OCI-M2 (cell line): ENCODE data around the gene IFT74.
A peak's percentile ranks its signal among the peaks of the same experiment; 100 is the strongest.

Experiments used
- DNase-seq: peaks from one replicate; lab custom pipeline; 2025; ENCODE audit not compliant: unreplicated experiment; lab: John Stamatoyannopoulos, UW

The IFT74 gene

DNA sequence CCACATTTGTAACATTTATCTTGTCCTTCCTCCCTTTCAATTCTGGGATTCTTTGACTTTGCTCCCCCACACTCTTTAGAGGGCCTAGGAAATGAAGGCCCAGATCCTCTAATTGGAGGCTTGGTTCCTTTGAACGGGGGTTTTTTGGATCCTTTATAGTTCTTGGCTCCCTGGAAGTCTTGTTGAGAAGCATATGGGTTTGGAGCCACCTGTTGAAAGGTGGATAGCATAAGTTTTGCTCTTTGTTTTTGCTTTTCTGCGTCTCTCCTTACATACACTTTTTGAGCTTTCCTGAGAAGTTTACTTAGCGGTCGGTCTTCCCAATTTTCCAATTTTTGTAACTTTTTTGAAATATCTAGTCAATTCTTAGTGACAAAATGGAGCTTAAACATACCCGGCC lies 17.8 kb downstream of the IFT74 start:
- no peak for DNase-seq

DNA sequence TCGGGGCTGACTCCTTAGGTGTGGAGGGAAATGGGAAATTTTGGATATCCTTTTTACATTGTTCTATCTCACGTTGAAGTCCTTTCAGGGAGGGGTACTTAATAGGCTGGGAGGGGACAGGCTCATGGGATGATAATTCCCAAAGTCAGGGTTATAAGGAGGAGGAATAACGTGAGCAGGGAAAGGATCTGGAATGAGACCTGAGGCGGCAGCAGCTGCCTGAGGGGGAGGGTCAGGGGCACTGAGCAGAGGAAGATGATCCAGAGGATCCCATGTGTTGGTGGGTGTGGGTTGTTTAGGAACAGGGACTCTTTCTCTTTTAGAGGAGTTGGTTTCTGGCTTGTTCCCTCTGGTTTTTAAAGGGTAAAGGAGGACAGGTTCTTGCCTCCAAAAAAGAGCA lies 18.7 kb downstream of the IFT74 start:
- DNase-seq: no peak

DNA sequence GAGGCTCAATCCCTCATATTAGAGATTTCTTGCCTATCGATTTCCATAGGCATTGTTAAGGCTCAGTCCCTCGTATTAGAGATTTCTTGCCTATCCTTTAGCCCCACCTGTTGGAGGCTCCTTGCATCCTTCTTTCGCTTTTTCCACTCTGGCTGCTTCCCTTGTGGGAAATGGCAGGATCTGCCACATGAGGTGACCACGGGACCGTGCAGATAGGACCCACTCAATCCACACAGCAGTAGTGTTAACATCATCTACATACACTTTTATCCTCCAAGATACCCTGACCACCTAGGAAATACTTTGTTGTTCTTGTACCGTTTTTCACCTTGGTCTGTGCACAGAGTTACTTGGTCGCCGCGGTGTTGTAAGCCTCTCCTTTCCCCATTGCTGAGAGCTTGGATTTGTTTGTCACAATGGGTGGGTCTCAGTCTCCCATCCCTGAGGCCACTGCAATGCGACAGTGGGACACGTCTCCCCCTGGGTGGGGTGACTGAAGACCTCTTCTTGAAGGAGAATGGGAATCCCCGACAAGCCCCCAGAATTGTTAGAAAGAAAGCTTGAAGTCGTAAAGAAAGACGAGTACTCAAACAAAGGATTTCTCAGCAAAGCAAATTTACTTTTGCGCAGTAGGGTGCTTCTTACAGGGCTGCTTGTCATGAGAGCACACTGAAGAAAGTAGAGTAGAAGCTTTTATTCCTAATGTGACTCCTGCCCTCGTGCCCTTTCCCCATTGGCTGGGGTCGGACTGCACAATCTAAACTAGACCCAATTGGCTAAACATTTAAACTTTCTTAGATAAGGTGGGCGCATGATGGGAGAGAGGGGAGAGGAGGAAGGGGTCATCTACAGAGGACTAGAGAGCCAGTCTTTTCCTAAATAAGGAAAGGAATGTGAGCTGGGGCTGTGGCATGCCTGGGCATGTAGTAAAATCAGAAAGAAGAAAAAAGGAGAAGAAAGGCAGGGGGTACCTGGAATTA lies 19.8 kb downstream of the IFT74 start:
- no peak for DNase-seq

DNA sequence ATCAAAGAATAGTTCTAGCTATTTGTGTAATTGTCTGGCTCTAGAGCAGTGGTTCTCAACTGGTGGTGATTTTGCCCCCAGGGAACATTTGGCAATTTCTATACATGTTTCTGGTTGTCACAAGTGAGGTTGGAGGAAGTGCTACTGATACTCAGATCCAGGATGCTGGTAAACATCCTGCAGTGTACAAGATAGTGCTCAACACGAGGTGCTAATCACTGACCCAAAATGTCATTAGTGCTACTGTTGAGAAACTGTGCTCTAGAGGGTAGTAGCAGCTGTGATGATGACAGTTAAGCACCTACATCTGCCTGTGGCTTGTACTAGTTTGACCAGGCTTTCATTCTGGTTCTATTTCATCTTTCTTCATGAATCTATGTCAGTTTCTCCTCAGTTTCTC lies 27.1 kb downstream of the IFT74 start:
- DNase-seq: no peak

DNA sequence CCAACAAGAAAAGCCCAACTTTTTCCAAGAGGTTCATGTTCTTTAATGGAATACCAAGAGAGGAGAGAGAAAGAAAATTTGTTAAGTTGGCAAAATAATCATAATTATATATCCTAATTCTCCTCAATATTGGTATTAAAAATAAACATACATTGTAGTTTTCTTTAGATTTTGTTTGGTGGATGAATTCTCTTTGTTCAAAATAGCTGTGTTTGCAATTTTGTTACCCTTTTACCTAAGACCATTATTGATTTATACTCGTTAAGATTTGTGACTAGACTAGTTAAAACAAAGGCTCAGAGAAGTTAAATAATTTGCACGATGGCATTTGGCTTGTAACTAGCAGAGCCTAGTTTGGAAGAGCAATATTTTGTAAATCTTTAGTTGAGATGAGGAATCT lies 39.6 kb downstream of the IFT74 start:
- DNase-seq: no peak

DNA sequence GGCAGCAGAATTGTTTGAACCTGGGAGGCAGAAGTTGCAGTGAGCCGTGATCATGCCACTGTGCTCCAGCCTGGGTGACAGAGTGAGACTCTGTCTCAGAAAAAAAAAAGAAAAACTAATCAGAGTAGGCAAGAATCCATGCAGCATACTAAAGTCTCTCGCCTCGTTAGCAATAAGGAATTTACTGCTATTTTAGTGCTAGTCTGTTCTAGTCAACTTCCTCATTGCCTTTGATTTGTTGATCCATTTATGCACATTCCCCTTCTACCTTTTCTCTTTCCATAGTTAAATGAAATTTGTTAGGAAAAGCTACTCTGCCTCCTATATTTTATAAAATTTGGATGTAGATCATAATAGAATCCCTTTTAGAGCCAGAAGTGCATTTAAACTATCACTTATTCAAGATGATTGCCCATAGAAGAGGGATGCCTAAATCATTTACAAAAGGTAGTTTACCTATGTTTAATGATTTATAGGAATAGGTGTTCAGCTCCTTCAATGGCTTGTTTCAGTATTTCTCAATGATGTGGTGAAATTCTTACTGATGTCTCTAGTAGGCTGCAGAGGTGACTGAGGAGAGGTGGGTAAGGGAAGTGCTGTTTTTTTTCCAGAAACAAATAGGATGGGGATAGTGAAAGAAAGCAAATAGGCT lies 47.3 kb downstream of the IFT74 start:
- no peak for DNase-seq

DNA sequence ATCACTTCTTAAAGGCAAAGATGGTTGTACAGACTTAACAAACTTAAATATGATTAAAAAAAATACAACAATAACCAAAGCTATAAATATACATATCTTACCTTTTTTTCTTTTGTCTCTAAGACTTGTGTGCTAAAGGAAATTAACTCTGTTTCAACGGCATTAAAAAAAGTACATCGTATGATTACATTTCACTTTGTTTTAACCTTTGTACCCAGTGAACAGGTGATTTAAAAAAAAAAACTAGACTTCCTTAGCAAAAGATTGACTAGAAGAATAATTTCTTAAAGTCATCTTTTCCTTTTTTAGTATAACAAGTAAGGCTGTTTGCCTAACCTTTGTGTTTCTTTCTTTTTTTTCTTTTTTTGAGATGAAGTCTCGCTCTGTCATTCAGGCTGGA lies 49.3 kb downstream of the IFT74 start, which contains the start of gene LRRC19:
Gene LRRC19, minus strand, starts transcription at position 182 of the 400 bp plus-strand sequence. CDS start 5,978 bp downstream, outside the sequence.
- no peak for DNase-seq

DNA sequence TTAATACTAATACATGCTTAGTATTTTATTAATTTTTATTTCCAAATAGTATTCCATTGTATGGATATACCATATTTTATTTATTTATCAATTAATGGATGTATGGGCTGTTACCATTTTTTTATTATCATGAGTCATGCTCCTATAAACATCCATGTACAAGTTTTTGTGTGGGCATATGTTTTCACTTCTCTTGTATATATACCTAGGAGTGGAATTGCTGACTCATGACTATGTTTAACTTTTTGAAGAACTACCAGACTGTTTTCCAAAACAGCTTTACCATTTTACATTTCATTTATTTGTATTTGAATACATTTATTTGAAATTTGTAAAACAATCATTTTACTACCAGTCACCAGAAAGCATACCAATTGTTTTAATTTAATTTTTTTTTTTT lies 63.4 kb downstream of the IFT74 start:
- no peak for DNase-seq

DNA sequence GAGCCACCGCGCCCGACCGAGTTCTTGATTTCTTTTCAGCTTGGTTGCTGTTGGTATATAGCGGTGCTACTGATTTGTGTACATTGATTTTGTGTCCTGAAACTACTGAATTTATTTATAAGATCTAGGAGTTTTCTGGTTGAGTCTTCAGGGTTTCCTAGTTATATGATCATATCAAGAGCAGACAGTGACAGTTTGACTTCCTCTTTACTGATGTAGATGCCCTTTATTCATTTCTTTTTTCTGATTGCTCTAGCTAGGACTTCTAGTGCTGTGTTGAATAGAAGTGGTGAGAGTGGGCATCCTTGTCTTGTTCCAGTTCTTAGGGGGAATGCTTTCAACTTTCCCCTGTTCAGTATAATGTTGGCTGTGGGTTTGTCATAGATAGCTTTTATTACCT lies 66.7 kb downstream of the IFT74 start:
- no peak for DNase-seq

DNA sequence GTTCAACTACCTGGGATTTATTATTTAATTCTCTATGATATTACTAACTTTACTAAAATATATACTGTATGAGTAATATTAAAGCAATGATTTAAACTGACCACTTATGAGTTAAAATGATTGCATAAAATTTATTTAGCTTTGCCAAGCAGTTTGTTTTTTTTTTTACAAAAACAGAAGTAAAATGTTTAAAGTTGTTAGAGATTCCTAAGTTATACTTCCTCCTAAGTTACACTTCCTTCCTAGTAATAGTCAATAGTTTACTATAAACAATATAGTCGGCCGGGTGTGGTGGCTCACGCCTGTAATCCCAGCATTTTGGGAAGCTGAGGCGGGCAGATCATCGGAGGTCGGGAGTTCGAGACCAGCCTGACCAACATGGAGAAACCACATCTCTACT lies 73.0 kb downstream of the IFT74 start:
- no peak for DNase-seq

DNA sequence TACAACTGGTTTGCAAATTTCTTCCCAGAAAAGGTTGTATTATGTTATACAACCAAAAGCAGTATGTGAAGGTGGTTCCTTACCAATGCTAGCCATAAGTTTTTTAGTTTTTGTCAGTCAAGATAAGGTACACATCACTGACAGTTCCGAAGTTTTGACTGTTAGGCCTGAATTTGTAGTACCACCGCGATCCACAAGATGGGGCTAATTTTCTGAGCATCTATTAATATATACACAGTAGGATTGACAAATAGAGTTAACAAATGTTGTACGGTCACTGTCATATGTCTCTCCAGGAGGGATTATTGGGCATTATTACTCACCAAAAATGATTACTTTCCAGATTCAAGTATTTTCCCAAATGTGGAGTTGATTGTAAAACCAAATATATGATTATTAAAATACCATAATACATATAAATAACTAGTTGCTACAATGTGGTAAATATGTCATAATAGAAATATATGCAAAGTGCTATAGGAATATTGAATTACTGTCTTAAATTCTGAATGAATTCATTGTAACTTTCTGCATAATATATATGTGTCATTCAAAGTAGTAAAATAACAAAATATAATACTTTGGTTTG lies 77.7 kb downstream of the IFT74 start:
- DNase-seq: peak; percentile 65

DNA sequence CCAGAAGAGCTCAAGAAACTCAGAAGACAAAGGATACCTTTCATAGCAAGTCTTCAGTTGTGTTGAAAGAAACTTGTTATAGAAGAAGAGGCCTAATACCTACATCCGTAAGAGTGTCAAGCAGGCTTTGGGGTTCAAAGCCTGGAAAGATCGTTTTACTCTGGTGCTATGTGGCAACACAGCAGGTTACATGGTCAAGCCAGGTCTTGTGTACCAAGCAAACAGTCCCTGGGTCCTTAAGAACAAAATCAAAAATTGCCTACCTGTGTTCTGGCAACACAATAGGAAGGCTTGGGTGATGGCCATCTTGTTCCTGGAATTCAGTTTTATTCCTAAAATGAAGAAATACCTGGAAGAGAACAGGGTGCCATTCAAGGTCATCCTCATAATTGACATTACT lies 81.3 kb downstream of the IFT74 start:
- DNase-seq: no peak

DNA sequence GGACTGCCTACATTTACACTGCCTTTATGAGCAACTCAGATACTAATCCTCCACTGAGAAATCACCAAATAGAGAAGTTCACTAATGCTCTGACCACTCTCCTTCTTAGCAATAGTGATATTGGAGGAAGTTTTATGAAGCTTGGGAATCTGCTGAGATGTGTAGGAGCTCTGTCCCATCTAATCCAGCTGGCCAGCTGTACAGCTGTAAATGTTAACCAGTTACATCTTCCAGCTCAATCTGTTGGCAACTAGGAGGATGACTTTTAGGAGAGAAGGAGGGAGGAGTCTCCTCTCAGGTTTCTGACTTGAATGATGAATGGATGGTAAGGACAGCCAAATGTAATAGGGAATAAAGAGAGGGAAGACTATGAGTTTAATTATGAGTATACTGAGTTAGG lies 85.5 kb downstream of the IFT74 start:
- DNase-seq: no peak

DNA sequence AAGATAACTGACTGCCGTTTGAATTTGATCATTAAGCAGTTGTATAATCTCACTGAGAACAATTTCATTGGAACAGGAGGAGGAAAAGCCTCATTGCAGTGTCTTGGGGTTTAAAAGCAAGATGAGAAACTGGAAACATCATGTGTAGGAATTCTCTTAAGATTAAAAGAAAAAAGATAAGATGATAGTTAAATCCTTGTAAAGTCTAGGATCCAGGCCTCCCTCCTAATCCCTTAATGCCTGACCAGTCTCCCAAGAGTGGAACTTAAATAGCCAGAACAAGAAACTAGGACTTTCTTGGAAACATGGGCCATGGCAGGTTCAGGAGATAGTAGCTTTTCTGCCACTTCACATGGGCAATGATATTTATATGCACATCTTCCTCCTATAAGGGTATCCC lies 86.3 kb downstream of the IFT74 start:
- no peak for DNase-seq

DNA sequence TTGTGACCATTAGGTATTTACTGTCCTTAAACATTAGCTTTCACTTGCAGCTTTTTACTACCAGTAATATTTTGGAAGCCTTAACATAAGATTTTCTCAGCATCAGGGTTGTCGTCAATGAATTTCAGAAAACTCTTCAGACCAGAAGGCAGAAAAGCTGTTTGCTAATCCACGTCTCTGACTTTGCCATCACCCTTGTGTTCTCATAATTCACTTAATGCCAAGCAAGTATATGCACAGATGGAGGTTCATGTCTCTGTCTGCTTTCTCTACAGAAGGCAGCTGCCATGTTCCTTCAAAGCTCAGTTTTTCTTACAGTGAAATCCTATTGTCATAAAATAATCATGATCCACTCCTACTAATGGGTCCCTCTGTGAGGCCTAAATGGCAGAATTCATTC lies 87.0 kb downstream of the IFT74 start:
- DNase-seq: no peak

DNA sequence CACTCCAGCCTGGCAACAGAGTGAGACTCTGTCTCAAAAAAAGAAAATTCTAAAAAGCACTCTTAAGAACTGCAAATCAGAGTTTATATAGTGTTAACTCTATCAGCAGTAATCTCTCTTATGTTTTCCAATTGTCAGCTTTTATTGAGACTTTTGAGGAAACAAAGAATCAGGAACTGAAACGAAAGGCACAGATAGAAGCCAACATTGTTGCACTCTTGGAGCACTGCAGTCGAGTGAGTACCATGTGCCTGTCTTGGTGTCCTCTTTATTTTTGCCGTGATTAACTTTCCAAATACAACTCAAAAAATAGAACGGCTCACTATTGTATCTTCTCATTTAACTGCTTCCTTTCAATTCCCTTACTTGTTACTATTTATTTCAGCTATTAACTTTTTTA lies 90.9 kb downstream of the IFT74 start:
- no peak for DNase-seq

DNA sequence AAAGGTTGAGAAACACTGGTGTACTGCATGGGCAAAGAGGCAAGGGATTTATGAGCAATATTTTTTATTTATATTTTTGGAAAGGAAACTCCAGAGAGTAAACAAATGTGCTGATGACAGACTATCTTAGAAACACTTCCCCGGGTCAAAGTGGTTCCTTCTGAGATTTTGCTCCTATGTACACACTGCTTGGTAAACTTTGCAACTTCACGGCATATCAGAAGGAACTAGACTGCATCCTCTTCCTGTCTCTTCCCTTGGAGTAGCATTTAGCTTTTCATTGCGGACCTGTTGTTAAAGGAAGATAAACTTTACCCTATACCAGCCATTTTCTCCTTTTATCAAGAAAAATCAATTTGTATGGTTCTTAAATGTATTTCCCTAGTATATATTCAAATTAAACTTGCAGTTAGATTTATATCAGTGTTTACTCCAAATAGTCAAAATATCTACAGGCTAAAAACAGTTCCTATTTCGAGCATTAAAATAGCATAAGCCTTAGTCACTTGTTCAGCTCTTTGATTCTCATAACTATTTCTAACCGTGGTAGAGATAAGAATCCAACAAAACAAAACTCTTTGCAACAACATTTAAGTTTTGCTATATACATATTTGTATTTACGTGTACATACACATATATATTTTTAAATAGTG lies 97.3 kb downstream of the IFT74 start:
- peak; percentile 24 for DNase-seq

DNA sequence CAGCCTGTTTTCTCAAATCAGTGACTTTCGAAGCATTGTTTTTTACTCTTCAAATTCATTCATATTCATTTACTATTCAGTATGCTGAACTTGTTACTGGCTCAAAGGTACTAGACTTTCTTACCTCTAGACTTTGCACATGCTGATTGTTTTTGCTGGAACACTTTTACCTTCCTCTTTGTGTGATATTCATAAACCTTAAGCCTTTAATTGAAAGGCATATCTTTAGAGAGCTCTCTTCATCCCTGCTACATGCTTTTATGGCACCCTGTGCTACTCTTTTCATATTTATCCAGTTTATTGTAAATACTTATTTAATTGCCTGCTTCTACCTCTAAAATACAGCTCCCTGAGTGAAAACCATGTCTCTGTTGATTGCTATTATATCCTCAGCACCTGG lies 97.9 kb downstream of the IFT74 start:
- no peak for DNase-seq

DNA sequence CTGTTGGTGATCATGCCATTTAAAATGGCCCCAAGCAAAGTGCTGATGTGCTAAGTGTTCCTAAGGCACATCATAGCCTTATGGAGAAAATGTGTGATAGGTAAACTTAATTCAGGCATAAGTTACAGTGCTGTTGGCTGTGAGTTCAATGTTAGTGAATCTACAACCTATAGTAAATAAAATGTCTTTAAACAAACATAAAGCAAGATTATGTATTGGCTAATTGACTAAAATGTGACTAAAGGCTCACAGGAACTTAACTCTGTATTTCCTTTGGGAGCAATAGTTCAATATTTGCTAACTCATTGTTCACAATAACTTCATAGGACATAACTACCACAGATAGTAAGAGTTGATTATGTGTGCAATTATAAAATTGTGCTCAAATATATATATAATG lies 98.6 kb downstream of the IFT74 start:
- DNase-seq: no peak

DNA sequence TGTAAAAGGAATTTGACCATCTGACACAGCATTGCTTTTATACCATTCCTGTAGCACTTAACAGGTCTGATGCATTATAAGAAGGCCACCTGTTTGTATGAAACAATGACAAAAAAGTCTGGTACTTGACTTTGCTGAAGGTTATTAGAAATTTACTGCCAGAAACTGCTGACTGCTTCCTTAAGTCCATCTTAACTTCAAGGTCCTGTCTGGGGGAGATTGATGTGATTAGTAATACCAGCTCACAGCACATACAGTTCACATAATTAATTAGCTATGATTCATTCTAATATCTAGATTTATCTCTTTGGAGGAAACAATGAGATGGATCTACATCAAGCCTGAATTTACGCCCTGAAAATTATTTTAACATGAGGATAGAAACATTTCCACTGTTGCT lies 103.2 kb downstream of the IFT74 start:
- no peak for DNase-seq

DNA sequence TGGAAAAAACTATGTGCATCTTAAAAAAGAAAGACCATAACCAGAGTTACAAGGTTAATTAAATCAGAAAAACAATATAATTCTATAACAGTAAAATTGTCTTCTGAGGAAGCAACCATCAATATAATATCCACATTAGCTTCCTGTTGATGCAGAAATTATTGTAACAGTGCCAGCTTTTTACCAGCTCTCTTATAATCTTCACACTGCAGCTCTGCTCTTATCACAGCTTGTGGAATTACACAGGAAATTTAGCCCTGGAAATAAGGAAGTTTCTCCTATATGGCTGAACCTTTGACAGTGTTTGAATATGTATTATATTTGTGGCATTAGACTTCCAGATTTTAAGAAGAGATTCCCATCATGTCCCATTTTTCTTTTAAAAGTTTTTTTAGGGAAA lies 103.7 kb downstream of the IFT74 start:
- no peak for DNase-seq
